HG03175 (cell line): ENCODE measurements around the gene TMBIM4.

Experiments used
- ATAC-seq: cut with Tn5 transposase; IDR thresholded peaks from one replicate; pipeline ENCODE4 v1.9.1; 2021; ENCODE audit warnings: mild to moderate bottlenecking, moderate library complexity; ENCODE audit not compliant: unreplicated experiment

The TMBIM4 gene

DNA sequence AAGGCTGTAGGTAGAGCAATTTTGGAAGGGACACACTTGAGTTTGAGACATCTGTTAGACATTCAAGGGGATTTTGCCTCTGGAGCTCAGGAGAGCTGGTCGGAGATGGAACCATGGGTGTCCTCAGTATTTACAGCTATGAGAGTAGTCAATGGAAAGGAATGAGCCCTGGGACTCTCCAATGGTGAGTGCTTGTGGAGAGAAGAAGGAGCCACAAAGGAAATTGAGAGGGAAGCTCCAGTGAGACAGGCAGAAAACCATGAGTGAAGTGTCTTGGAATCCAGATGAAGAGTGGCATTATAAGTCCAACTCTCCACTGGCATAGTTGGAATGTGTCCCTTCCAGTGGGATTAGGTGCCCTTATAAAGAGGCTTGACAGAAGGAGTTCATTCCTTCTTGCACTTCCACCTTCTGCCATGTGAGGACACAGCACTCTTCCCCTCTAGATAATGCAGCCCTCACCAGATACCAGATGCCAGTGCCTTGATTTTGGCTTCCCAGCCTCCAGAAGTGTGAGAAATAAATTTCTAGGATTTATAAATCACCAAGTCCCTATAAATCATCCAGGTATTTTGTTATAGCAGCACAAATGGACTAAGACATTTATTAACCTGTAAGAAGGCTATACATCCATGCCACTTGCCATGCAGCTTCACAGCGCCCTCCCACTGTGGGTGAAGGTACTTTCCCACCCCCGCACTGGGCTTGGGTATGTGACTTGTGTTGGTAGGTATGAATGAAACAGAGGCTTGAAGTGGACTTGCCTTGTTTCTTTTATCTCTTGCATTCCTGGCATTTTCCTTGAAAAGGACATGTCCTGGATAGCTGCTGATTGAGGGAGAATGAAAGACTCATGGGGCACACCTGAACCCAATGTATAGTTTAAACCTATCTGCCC lies 66.5 kb downstream of the TMBIM4 start:
- ATAC-seq: no peak

DNA sequence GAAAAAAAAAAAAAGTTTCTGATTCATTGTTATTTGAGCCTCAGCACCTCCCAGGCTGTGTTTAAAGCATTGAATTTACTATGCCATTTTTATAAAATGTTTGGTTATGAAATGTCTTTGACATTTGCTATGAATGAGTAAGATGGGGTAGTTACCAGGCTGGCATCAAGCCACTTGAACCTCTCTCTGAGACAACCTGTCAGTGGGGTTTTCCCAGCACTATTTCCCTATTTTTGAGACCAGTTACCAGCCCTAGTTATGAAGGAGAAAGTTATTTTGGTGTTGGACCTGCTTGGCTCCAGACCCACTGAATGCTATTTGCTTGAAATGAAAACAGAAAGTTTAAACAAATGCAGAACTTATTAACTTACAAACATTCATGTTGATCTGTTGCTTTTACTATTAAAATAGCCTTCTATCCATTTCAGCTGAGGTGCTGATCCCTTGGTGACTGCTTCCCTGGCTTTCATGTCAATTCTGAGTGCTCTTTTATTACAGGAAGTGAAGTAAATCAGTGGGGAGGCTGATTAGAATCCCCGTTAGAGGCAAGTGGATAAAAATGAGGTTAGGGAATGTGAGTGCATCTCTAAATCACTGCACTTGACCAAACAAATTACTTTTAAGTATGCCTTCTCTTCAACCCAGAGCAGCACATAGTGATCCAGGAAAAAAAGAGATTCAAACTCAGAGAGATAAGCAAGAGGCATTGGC lies 77.1 kb downstream of the TMBIM4 start:
- peak; percentile 57 for ATAC-seq

DNA sequence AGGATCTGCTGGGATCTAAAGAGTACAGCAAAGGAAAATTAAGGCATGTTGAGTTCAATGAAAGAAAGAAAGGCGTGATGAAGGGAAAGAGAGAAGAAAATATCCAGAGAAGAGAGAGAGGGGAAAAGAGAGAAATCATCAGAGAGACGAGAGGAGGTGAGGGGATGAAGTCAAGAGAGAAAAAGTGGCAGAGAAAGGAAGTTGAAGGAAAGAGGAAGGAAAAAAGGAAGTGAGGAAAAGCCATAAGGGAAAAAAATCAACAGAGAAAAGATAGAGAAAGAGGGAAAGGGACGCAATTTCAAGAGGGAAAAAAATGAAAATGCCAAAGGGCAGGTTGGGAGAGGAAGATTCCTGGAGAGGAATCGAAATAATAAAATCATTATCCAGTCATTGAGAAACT lies 79.6 kb downstream of the TMBIM4 start:
- no peak for ATAC-seq

DNA sequence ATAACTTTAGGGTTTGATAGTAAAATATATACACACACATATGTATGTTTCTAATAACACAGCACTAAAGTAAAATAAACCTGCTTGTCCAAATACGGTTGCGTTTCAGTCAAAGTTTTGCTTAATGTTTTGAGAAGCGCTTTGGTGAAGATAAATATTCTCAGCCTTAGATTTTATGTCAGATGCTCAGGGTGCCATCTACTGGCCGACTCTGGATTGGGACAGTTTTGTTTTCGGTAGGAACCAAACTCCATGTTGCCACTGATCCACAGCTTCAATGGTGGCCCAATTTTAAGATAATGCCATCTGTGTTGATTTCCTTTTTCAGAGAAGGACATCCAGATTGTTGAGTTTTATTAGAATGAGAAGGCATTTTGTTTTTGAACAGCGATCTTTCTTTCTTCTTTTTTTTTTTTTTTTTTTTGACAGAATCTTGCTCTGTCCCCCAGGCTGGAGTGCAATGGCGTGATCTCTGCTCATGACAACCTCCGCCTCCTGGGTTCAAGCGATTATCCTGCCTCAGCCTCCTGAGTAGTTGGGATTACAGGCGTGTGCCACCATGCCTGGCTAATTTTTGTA lies 82.3 kb downstream of the TMBIM4 start:
- ATAC-seq: peak; percentile 81

DNA sequence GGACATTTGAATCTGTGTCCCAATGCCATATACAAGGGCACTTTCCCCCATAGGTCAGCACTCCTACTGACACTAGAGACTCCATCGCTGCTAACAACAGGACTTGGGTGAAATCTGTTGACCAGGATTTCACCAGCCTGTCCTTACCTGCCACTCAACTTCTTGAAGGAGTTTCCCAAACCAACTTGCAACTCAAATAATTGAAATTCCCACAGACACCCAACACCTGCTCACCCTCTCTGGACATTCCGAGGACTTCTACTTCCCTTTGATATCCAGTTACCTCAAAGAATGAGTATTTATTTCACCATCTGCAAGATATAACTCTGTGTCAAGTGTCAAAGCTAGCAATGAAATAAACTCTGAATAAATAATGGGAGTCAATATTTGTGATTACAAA lies 83.8 kb downstream of the TMBIM4 start:
- ATAC-seq: no peak
